ENCODE measurements around the gene SMIM23. TPM values are rescaled to one million over a fixed set of nuclear protein-coding genes. Genes with fewer than 3 reads are reported as not detected.

The SMIM23 gene
- polyA plus RNA-seq, 5 donors = not detected

GRCh38 chr5:171816666-171817065 is 31.0 kb downstream of the SMIM23 start:
- DNase-seq = no peak

- no peak for DNase-seq
These were observed 34.9 kb downstream of the SMIM23 start for GRCh38 chr5:171820561-171820960.

GRCh38 chr5:171821286-171821685 is 35.7 kb downstream of the SMIM23 start:
- no peak for DNase-seq

GRCh38 chr5:171823269-171823668 is 37.7 kb downstream of the SMIM23 start:
- DNase-seq = no peak

- DNase-seq = no peak
These were observed 39.4 kb downstream of the SMIM23 start for GRCh38 chr5:171825051-171825450.

- no peak for DNase-seq
These were observed 40.5 kb downstream of the SMIM23 start for GRCh38 chr5:171826132-171826531.

- no peak for DNase-seq
These were observed 41.5 kb downstream of the SMIM23 start for GRCh38 chr5:171827162-171827561.

GRCh38 chr5:171830686-171831085 is 45.1 kb downstream of the SMIM23 start:
- no peak for DNase-seq

- no peak for DNase-seq
These were observed 47.2 kb downstream of the SMIM23 start for GRCh38 chr5:171832775-171833174.

- DNase-seq = no peak
These were observed 48.8 kb downstream of the SMIM23 start for GRCh38 chr5:171834461-171834860.

- no peak for DNase-seq
These were observed 49.4 kb downstream of the SMIM23 start for GRCh38 chr5:171835066-171835465.

GRCh38 chr5:171837522-171837921 is 51.9 kb downstream of the SMIM23 start:
- DNase-seq = no peak

- DNase-seq = no peak
These were observed 52.4 kb downstream of the SMIM23 start for GRCh38 chr5:171838066-171838465.

- DNase-seq = no peak
These were observed 53.5 kb downstream of the SMIM23 start for GRCh38 chr5:171839112-171839511.

- no peak for DNase-seq
These were observed 54.4 kb downstream of the SMIM23 start for GRCh38 chr5:171840066-171840465.

Other genes starting within 250 kb of the SMIM23 start
- gene FBXW11, start 220.8 kb downstream of the SMIM23 start, polyA plus RNA-seq (ENCODE audit: insufficient read depth in 1 of 5, insufficient read length in 5 of 5, low replicate concordance in 1 of 5) = 10 to 100 TPM; 44.7 to 58.4 (median 53.4) TPM